SW 1271 (cell line): ENCODE results near the gene GSK3B.

Source experiments
- DNase-seq, 2 experiments: peaks; one replicate each; lab custom pipeline; 2025; lab: John Stamatoyannopoulos, UW

The GSK3B gene

GRCh38 chr3:119778176-119778575, 316.1 kb downstream of the GSK3B start:
- DNase-seq: no peak

GRCh38 chr3:119776304-119776703, 317.9 kb downstream of the GSK3B start:
- DNase-seq: no peak

- DNase-seq: no peak
These were observed 319.8 kb downstream of the GSK3B start for GRCh38 chr3:119774444-119774843.
